HG03025 (cell line): ENCODE measurements around the gene SEC24B.
A peak's percentile ranks its signal among the peaks of the same experiment; 100 is the strongest.

ENCODE experiments used
- ATAC-seq: cut with Tn5 transposase; IDR thresholded peaks from one replicate; pipeline ENCODE4 v1.9.1; 2021; ENCODE audit warnings: mild to moderate bottlenecking, moderate library complexity; ENCODE audit not compliant: unreplicated experiment, low FRiP score

The SEC24B gene

GRCh38 chr4:109433205-109434006 is at the start of gene SEC24B:
SEC24B (plus strand) TSS chr4:109433815; CDS start chr4:109433870, 55 bp downstream.
- ATAC-seq, result peak; percentile 92

- ATAC-seq, result no peak
Observed at GRCh38 chr4:109383823-109384222, 49.8 kb upstream of the SEC24B start.

- ATAC-seq, result no peak
Observed at GRCh38 chr4:109385260-109385659, 48.4 kb upstream of the SEC24B start.

GRCh38 chr4:109389369-109390114 is 44.1 kb upstream of the SEC24B start:
- peak; percentile 52 for ATAC-seq

- ATAC-seq, result no peak
Observed at GRCh38 chr4:109390115-109390768, 43.4 kb upstream of the SEC24B start.

GRCh38 chr4:109395694-109396093 is 37.9 kb upstream of the SEC24B start:
- no peak for ATAC-seq

GRCh38 chr4:109398928-109399327 is 34.7 kb upstream of the SEC24B start:
- ATAC-seq, result no peak

GRCh38 chr4:109406337-109406931 is 27.2 kb upstream of the SEC24B start:
- ATAC-seq, result no peak

- no peak for ATAC-seq
Observed at GRCh38 chr4:109407027-109407737, 26.4 kb upstream of the SEC24B start.

GRCh38 chr4:109408711-109409110 is 24.9 kb upstream of the SEC24B start:
- ATAC-seq, result no peak

- no peak for ATAC-seq
Observed at GRCh38 chr4:109410226-109410625, 23.4 kb upstream of the SEC24B start.

GRCh38 chr4:109410776-109411175 is 22.8 kb upstream of the SEC24B start:
- no peak for ATAC-seq

- no peak for ATAC-seq
Observed at GRCh38 chr4:109411964-109412363, 21.7 kb upstream of the SEC24B start.

GRCh38 chr4:109412776-109413175 is 20.8 kb upstream of the SEC24B start:
- no peak for ATAC-seq

- no peak for ATAC-seq
Observed at GRCh38 chr4:109414938-109415337, 18.7 kb upstream of the SEC24B start.

GRCh38 chr4:109418588-109418987 is 15.0 kb upstream of the SEC24B start:
- no peak for ATAC-seq

- no peak for ATAC-seq
Observed at GRCh38 chr4:109419679-109420078, 13.9 kb upstream of the SEC24B start.

GRCh38 chr4:109424093-109424841 is 9.3 kb upstream of the SEC24B start:
- ATAC-seq, result no peak

- ATAC-seq, result no peak
Observed at GRCh38 chr4:109425405-109425804, 8.2 kb upstream of the SEC24B start.

- ATAC-seq, result no peak
Observed at GRCh38 chr4:109429545-109429944, 4.1 kb upstream of the SEC24B start.
